Measurements from ENCODE around the gene ZNF414. TPM values are rescaled to one million over a fixed set of nuclear protein-coding genes. Genes with fewer than 3 reads are reported as not detected.

ZNF414 gene
- total RNA-seq (10 to 100 TPM in 7 of 9 donors, 1 to 10 TPM in 2; 5.6 to 17.2 (median 13.7) TPM), polyA plus RNA-seq (10 to 100 TPM; 20.1 to 26.6 TPM)
- long read RNA-seq, donor 1, transcript ZNF414-202 (8 exons, 2,300 nt): major isoform, 6 of 10 reads
- long read RNA-seq, donor 1, partial matches to known transcripts: 2 of 10 reads
- long read RNA-seq, donor 1, other reads (novel, unspliced or antisense): 1 of 10 reads
- long read RNA-seq, donor 2, partial matches to known transcripts: 0 of 1 reads
- long read RNA-seq, donor 2, other reads (novel, unspliced or antisense): 0 of 1 reads
- long read RNA-seq, donor 3, partial matches to known transcripts: 4 of 8 reads
- long read RNA-seq, donor 3, other reads (novel, unspliced or antisense): 0 of 8 reads

GRCh38 chr19:8513687-8514504 is at the start of gene ZNF414:
ZNF414 (minus strand) TSS chr19:8514167; CDS start chr19:8514046, 121 bp downstream.
- peak within 1 kb of the TSS; percentile 19 to 94 (median 86) for H3K4me3 ChIP-seq
- peak in 1 of 12 donors; percentile 6 for TF ChIP-seq CTCF (IDR thresholded peaks at IDR 0.05)
- peak in 1 of 2 donors; percentile 82 for TF ChIP-seq POLR2A (IDR thresholded peaks at IDR 0.05)
- peak; percentile 93 to 96 (median 95) for ATAC-seq
- no peaks in the 10 kb centered on the region for H3K9me3 ChIP-seq
- intact Hi-C loops (cut with DNase I): loop anchor here in 3 of 10 donors (5.0 kb wide), 2 partner anchors 67 to 102 kb away; partner anchors contain the start of gene MARCHF2 (in 2 of the 3)
- no peaks in the 10 kb centered on the region for H3K27me3 ChIP-seq
- WGBS, 4 donors: 1 to 3% (median 1%) methylated on average over 38 to 70 of the region's 70 CpGs
- H3K36me3 ChIP-seq: peaks cover 0 to 18% (median 4%) of the 10 kb centered on the region in 9 donors
- peaks cover 8 to 62% (median 17%) of the 10 kb centered on the region in 12 donors for H3K4me1 ChIP-seq
- H3K27ac ChIP-seq: peak within 1 kb of the TSS; percentile 95 to 100 (median 99)
- DNase-seq: peak; percentile 97 to 98 (median 97)

GRCh38 chr19:8561075-8561764 is 47.3 kb upstream of the ZNF414 start:
- Histone ChIP-seq H3K27ac (no peak overlapping the region), H3K27me3 (no peaks in the 10 kb centered on the region), H3K4me3 (no peak overlapping the region), H3K9me3 (no peaks in the 10 kb centered on the region), H3K36me3 (peaks cover 0 to 4% (median 0%) of the 10 kb centered on the region in 9 donors), H3K4me1 (peaks cover 0 to 46% (median 0%) of the 10 kb centered on the region in 12 donors)
- no peak for ATAC-seq
- TF ChIP-seq CTCF (IDR thresholded peaks at IDR 0.05) (no peak), POLR2A (IDR thresholded peaks at IDR 0.05) (no peak)
- WGBS, 4 donors: 56 to 63% (median 59%) methylated on average over 2 of the region's 2 CpGs
- no peak for DNase-seq
- intact Hi-C loops (cut with DNase I): no loop called here

GRCh38 chr19:8558325-8558724 is 44.4 kb upstream of the ZNF414 start:
- intact Hi-C loops (cut with DNase I): no loop called here
- Histone ChIP-seq H3K27me3 (no peaks in the 10 kb centered on the region), H3K4me3 (no peak overlapping the region), H3K9me3 (no peaks in the 10 kb centered on the region), H3K4me1 (peaks cover 0 to 22% (median 0%) of the 10 kb centered on the region in 12 donors), H3K27ac (no peak overlapping the region), H3K36me3 (peaks cover 0 to 14% (median 0%) of the 10 kb centered on the region in 9 donors)
- ATAC-seq (no peak), DNase-seq (no peak)
- TF ChIP-seq CTCF (IDR thresholded peaks at IDR 0.05) (no peak), POLR2A (IDR thresholded peaks at IDR 0.05) (no peak)
- 54 to 69% (median 63%) methylated on average over 2 of the region's 2 CpGs for WGBS, 4 donors

Data from heart left ventricle (tissue), 16 donors.